GM18511 (cell line): Measurements from ENCODE around the gene CRY2.
"Not testable (repeated sequence)": the region's sequence is repeated elsewhere in the genome, so short reads cannot be mapped to it uniquely, and the experiment has no call there.

ENCODE experiments used
- ATAC-seq: cut with Tn5 transposase; IDR thresholded peaks from one replicate; pipeline ENCODE4 v1.9.1; 2021; ENCODE audit warnings: mild to moderate bottlenecking, moderate library complexity; ENCODE audit not compliant: unreplicated experiment

The CRY2 gene

GRCh38 chr11:45846974-45847910 is at the start of gene CRY2:
Gene CRY2 (plus strand): TSS chr11:45847475. CDS start chr11:45847491, 16 bp downstream.
- ATAC-seq, result peak; percentile 90

DNA sequence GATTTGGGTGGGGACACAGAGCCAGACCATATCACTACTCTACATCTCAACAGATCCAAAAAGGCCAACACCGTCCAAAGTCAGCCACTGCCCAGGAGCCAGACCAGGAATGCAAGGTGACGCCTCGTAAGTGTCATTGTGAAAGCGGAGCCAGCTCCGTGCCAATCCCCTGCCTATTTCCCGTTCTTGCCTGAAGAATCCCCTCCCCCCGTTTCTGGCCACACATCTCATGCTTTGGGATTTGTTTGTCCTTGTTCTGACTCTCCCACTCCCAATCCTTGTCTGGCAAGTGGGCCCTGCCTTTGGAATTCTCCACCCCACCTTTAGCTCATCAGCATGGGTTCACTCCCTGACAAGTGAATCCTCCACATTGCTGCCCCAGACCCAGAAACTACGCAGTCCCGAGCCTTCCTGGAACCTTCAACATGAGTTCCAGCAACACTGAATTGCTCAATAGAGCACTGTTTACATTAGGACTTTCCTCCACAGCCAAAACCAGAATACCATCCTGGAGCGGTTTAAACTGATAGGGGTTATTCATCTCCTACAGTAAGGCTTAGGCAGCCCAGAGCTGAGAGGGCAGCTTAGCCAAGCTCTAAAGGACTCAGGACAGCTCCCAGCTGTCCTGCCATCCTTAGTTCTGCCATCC is 48.4 kb upstream of the CRY2 start:
- ATAC-seq, result no peak

- ATAC-seq, result no peak
Measured at GRCh38 chr11:45799562-45799961, 47.7 kb upstream of the CRY2 start.

DNA sequence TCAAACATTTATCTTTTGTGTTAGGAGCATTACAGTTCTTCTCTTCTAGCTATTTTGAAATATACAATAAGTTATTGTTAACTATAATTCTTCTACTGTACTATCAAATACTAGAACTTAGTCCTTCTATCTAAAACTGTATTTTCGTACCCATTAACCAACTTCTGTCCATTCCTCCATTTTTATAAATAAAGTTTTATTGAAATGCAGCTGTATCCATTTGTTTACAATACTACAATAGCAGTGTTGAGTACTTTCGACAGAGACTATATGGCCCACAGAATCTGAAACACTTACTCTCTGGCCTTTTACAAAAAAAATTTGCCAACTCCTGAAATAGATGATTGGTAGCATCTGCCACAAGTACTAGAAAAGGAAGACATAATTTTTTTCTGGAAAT is 47.0 kb upstream of the CRY2 start:
- no peak for ATAC-seq

DNA sequence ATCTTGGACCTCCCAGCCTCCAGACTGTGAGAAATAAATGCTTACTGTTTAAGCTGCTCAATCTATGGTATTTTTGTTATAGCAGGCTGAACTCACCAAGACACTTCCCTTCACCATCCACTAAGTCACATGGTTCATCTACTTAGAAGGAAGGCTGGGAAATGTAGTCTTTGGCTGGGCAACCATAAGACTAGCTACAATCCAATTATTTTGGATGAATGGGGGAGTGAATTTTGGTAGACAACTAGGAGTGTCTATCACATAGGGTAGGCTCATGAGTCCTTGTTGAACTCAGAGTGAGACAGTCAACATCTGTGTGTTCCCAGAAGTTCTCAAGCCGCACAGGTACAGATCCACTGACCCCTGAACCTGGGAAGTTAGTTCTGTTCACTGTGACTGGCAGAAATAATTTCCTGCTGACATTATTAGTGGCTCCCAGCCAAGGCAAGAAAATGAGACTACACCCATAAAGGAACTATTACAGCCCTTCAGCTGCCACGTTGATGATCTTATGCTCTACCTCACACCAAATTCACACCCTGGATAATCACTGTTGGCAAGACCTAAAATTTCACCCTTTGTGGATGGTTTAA is 45.5 kb upstream of the CRY2 start:
- no peak for ATAC-seq

GRCh38 chr11:45802531-45803317 is 44.6 kb upstream of the CRY2 start:
- no peak for ATAC-seq

GRCh38 chr11:45803971-45804760 is 43.1 kb upstream of the CRY2 start:
- peak; percentile 37 for ATAC-seq

DNA sequence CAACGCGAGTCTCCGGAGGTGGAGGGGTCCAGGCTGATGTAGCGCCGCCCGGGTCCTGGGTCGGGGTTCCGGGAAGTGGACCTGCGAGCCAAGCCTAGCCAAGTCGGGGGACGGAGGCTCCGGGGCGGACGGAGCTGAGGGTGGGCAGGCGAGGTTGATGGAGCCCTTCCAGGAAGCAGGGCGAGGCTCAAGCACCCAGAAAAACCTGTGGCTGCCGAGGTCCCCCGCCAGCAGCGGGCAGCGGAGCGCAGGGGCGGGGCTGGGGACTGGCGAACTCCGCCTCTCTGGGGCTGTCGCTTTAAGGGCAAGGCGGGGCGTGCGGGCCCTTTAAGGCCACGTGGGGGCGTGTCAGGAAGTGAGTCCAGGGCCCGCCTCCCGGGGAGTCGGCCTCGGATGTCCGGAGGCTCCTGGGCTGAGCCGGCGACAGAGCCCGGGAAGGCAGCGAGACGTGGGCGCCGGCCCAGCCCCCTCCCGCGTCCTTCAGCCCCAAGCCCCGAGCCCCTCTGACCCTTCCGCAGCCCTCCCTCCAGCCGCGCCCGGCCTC is 42.4 kb upstream of the CRY2 start, which contains the start of gene SLC35C1:
Gene SLC35C1, plus strand, starts transcription at position 389 of the 544 bp plus-strand sequence. CDS start 653 bp downstream, outside the sequence.
- ATAC-seq, result peak; percentile 95

DNA sequence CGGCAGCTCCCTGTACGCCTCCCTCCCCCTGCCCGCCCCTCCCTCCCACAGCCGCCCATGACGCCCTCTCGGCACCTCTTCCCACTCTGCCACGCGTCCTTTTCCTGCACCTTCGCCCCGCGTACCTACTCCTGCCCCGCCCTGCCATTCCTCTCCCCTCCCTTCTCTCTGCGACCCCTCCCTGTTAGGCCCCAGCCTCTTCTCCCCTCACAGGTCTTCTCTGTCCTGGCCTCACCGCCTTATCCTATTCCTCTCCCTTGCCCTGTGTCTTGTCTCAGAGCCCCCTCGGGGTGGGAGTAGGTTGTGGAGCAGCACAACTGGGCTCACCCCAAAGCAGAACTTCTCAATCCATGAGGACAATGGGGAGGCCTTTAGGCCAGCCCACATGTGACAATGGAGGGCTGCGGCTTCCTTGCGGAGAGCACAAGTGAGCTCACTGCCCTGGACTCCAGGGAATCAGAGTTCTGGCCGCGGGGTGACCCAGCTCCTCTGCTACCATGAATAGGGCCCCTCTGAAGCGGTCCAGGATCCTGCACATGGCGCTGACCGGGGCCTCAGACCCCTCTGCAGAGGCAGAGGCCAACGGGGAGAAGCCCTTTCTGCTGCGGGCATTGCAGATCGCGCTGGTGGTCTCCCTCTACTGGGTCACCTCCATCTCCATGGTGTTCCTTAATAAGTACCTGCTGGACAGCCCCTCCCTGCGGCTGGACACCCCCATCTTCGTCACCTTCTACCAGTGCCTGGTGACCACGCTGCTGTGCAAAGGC is 41.8 kb upstream of the CRY2 start:
- ATAC-seq, result peak; percentile 43

GRCh38 chr11:45806072-45806933 is 41.0 kb upstream of the CRY2 start:
- no peak for ATAC-seq

DNA sequence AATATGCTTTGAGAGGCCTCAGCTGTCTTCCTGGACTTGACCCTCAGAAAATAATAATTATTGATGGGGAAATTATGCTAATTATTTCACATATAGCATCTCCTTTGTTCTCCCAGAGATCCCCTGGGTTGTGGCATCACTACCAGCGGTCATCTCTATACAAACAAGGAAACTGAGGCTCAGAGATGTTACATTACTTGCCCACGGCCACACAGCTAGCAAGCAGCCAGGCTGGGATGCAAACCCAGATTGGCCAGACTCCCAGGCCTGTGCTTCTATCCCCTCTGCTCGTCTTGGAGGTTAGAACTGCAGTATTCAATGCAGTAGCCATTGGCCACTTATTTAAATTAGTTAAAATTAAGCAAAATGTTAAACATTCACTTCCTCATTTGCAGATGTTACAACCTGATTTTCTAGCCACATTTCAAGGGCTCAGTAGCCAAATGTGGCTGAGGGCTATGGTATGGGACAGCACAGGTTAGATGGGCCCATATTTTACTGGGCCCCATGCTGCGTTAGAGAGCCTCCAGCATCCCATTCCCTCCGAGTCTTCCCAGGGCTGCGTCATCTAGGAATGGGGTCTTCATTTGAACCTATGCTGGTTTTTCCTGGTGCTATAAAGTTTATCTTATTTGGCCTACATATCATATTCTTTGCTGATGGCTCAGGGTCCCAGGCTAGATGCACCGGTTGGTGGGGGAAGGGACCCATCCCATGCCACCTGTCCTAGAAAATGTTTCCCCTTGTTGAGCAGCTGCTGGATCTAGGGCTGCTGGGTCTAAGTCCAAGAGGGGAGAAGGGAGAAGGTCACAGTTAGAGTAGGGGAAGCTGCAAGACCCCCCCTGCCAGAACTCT is 40.1 kb upstream of the CRY2 start:
- no peak for ATAC-seq

DNA sequence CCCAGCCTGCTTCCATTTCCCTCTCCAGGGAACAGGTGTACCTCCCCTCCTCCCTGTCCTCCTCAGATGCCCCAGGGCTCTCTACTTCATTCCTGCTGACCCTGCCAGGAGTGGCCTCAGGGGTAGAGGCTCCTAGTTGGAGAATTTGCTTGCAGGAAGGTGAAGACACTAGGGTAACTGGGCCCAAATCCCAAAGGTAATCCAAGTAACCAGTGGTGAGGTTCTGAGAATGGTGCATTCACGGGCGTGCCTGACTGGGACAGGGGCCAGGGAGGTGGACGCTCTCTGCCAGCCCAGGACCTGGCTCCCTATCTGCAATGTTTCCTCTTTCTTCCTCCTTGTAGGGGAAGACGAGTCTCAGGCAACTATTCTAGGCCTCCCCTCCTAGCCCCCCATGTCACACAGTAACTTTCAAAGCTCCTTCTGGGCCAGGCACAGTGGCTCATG is 39.5 kb upstream of the CRY2 start:
- ATAC-seq, result no peak

DNA sequence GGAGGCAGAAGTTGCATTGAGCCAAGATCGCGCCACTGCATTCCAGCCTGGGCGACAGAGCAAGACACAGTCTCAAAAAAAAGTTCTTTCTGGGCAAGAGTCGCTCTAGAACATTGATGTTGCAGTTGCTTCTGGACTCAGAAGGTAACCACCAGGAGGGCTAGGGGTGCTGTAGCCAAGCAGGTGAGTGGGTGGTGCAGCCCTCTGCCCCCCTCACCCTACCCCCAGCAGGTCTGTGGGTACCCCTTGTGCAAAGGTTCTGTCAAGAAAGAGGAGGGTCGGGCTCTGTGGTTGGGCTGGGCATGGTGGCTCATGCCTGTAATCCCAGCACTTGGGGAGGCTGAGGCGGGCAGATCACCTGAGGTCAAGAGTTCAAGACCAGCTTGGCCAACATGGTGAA is 38.8 kb upstream of the CRY2 start:
- ATAC-seq, result not testable (repeated sequence)

DNA sequence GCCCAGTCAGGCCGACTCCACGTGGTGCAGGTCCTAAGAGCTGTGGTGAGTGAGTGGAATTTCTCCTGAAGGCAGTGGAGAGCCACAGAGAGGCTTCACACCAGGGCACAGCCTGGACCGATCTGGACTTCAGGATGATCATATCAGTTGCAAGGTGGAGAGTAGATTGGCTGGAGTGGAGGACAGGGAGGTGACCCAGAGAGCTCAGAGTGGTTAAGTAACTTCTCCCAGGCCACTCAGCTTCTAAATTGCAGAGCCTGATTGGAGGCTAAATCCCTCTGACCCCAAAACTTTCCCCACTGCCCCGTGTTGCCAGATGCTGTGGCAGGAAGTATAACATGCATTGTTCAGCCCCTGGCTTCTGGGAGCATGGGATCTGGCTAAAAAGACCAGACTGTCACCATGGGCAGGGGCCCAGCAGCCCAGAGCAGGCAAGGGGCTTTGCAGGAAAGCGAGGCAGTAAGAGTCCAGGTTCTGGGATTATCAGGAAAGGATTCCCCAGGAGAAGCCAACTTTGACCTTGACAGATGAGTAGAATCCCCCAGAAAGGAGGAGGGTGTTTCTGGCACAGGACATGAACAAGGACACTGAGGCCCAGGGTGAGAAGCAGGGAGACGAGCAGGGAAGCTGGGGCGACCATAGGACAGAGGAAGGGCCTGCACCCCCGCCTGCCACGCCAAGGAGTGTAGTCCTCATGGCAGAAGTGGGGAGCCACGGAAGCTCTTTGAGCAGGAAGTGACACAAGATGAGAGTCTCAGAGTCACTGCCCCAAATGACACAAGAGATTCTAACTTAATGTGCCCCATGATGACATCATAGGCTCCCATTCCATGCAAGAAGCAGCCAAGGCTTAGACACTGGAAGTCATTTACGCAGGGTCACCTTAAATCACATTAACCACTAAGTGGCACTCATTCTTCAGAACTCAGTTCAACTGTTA is 37.5 kb upstream of the CRY2 start:
- no peak for ATAC-seq

- no peak for ATAC-seq
Measured at GRCh38 chr11:45810431-45811108, 36.7 kb upstream of the CRY2 start.

DNA sequence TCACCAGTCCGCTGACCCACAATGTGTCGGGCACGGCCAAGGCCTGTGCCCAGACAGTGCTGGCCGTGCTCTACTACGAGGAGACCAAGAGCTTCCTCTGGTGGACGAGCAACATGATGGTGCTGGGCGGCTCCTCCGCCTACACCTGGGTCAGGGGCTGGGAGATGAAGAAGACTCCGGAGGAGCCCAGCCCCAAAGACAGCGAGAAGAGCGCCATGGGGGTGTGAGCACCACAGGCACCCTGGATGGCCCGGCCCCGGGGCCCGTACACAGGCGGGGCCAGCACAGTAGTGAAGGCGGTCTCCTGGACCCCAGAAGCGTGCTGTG is 36.2 kb upstream of the CRY2 start:
- ATAC-seq, result no peak
